Hematopoietic multipotent progenitor cell treated with erythropoietin and hydrocortisone succinate and interleukin-3 and kit ligand, for 17 days (in vitro differentiated cells): ENCODE measurements around the gene PNPLA2.

ENCODE experiments used
- DNase-seq: peaks from one replicate; pipeline ENCODE4 v3.0.0-alpha.2; 2015; ENCODE audit warnings: low spot score

Gene PNPLA2

DNA sequence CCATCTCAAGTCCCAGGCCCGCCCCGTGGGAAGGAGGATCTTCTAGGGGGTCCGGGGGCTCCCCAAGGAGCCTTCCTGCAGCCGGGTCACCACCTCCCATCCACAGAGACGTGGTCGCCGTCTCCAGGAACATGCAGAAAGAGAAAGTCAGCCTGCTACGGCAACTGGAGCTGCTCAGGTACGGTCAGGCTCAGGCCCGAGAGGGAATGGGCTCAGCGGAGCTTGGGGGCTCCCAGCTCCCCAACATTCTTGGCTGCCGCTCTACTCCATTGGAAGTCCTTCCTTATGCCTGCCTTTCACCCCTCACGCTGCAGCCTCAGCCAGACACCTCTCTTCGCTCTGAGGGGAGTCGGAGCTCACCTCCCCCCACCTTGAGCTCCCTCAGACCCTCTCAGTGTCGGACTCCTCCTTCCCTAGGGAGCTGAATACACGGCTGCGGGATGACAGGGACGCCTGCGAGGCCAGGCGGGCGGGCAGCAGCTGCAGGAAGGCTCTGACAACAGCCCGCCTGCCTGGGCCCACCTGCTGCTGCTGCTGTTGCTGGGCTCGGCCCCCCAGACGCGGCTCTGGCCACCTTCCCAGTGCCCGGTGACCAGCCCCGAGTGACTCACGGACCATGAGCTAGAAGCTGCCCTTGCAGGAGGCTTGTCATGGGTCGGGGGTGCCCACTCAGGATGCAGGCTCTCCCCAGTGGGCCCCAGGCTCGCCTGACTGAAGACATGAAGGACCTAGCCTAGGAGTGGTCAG lies 12.6 kb downstream of the PNPLA2 start:
- no peak for DNase-seq

DNA sequence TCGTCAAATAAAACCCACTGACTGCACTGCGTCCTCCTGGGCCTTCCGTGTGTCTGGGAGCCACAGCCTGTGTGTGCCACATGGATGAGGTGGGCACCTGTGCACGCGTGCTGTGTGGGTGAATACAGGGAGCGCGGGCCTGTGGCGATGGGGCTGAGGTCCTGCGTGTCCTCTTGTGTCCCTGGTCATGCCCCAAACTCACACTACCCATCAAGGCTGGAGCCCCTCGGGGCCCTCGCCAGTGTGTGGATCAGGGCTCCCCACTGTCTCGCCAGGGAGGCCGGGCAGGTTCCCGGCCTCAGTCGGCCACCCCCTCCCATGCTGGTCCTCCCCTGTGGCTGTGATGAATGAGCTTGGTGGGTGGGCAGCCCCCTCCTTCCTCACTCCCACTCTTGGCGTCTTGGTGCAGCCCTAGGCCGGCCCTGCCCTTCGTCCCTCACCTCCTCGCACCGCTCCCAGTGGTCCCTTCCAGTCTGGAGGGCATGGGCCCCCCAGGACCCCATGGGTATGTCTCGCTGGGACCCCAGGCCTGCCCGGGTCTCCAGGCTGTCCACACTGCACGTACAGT lies 13.3 kb downstream of the PNPLA2 start:
- DNase-seq = no peak

DNA sequence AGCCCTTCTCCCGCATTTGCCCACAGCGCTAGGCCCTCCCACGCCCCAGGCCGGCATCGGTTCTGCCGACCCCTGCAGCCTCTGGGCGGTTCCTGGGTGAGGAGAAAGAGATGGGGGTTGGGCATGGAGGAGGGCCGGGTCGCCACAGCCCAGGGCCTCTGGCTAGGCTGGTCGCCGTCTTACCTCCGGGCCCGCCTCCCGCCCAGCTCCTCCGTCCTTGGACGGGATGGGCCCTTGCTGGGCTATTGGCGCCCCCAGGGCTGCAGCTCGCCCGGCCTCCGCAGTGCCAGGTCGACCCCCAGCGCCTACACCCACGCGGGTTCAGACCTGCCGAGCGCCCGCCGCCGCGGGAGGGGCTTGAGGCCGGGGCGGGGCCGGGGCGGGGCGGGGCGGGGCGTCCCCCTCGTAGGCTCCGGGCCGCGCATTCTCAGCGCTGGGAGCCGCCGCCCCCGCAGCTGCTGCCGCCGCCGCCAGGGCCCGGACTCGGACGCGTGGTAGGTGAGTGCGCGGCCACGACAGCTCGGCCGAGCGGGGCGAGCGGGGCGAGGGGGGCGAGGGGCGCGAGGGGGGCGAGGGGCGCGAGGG lies 13.9 kb downstream of the PNPLA2 start, which contains the start of gene CD151:
Gene CD151 (plus strand): TSS at position 424 of the 585 bp plus-strand sequence. CDS start 3,118 bp downstream, outside the sequence.
- no peak for DNase-seq

GRCh38 chr11:833114-833791 lies 14.5 kb downstream of the PNPLA2 start:
- DNase-seq = peak; percentile 50

- DNase-seq = no peak
Observed at GRCh38 chr11:833849-834311, 15.2 kb downstream of the PNPLA2 start.

DNA sequence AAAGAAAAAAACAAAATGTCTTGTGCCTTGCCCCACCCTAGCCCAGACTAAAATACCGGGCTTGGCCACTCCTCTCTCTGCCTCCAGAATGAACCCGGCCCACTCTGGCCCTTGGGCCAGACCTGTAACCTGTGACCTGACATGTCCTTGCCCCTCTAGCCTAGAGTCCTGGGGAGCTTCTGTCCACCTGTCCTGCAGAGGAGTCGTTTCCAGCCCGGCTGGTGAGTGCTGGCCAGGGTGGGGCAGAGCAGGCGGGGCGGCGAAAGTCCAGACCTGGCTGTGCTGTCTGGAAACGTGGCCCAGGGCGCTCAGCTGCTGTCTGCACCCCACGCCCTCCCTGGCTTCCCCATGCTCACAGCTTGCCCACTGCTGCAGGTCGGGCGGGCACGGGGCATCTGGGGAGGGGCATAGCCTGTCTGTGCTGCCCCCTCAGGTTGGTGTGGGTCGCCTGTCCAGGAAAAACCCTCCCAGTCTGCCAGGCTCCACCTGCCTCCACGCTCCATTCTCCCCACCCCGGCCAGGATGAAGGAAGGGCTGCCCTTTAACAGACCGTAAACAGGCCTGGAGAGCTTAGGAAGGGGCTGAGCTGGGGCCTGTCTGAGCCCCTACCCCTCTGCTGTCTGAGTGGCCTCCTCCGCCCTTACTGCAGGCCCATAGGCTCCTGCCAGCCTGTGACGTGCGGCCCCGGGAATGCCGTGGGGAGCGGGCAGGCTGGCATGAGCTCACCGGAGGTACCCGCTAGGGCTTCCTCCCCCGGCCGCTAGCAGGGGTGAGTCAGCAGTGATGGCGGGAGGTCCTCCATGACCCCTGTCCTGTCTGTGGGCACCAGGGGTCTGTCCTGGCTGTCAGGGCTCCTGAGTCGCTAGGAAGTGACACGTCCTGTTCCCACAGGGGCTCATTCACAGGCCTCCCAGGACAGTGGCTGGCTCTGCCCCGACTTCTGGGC lies 15.9 kb downstream of the PNPLA2 start:
- no peak for DNase-seq

DNA sequence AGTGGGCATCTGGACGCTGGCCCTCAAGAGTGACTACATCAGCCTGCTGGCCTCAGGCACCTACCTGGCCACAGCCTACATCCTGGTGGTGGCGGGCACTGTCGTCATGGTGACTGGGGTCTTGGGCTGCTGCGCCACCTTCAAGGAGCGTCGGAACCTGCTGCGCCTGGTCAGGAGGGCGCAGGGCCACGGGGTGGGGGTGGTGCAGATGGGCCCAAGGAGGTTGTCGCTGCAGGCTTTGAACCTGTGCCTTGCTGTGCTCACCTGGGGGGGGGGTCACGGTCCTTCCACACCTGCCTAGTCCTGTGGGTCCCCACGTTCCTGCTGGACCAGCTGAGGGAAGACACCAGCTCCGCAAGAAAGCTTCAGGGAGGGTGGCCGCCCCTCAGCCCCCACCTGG lies 17.6 kb downstream of the PNPLA2 start:
- no peak for DNase-seq

DNA sequence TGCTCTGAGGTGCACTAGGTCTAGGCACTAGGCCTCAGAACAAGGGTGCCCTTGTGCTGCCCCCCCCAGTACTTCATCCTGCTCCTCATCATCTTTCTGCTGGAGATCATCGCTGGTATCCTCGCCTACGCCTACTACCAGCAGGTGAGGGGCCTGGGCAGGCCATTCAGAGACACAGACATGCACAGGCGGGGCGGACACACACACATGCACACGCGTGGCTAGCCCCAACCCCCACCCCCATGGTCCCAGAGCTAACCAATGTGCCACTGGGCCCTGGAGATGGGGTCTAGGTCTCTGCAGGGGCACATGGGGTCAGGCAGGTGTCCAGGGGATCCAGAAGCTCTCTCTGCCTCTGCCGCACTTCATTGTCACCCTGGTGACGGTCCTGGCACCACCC lies 18.0 kb downstream of the PNPLA2 start:
- no peak for DNase-seq

- DNase-seq = no peak
Observed at GRCh38 chr11:837189-837989, 18.7 kb downstream of the PNPLA2 start.

GRCh38 chr11:837990-838307 lies 19.2 kb downstream of the PNPLA2 start:
- DNase-seq = no peak

GRCh38 chr11:838441-839279 lies 19.9 kb downstream of the PNPLA2 start:
- DNase-seq = no peak

GRCh38 chr11:839280-839623 lies 20.5 kb downstream of the PNPLA2 start:
- DNase-seq = no peak

- no peak for DNase-seq
Observed at GRCh38 chr11:839875-840617, 21.3 kb downstream of the PNPLA2 start.

GRCh38 chr11:841981-842369 lies 23.3 kb downstream of the PNPLA2 start:
- no peak for DNase-seq

GRCh38 chr11:842370-843002 lies 23.8 kb downstream of the PNPLA2 start, which contains the start of the genes POLR2L and TSPAN4:
POLR2L (minus strand) TSS chr11:842529; CDS start chr11:842508, 21 bp downstream.
TSPAN4 (plus strand) TSS chr11:842852; CDS start chr11:850305, 7,453 bp downstream.
- DNase-seq = peak; percentile 90

DNA sequence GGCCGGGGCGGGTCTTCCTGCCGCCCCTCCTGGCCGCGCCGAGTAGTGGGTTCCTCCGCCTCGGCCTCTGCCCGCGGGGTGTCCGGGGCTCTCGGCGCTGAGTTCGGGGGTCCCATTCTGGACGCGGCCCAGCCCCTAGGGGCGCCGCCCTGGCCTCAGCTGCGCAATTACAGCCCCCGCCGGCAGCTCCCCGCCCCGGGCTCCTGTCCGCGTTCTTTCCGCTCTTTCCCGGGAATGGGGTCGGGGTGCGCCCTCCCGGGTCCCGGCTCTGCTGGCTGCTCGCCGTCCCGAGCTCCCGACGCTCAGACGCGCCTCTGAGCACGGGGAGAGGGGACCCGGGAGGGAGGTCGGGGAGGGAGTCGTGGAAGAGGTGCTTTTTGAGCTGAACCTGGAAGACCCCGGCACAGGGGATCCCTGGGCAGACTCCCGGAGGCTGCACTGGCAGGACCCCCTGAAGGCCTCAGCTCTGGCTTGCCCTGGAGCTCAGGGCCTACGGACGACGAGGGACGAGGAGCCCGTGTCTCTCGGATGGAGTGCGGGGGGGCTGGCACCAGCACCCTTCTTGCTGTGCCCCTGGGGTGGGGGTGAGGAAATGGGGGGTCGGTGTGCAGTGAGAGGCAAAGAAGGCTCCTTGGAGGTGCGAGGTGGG lies 24.5 kb downstream of the PNPLA2 start:
- no peak for DNase-seq

DNA sequence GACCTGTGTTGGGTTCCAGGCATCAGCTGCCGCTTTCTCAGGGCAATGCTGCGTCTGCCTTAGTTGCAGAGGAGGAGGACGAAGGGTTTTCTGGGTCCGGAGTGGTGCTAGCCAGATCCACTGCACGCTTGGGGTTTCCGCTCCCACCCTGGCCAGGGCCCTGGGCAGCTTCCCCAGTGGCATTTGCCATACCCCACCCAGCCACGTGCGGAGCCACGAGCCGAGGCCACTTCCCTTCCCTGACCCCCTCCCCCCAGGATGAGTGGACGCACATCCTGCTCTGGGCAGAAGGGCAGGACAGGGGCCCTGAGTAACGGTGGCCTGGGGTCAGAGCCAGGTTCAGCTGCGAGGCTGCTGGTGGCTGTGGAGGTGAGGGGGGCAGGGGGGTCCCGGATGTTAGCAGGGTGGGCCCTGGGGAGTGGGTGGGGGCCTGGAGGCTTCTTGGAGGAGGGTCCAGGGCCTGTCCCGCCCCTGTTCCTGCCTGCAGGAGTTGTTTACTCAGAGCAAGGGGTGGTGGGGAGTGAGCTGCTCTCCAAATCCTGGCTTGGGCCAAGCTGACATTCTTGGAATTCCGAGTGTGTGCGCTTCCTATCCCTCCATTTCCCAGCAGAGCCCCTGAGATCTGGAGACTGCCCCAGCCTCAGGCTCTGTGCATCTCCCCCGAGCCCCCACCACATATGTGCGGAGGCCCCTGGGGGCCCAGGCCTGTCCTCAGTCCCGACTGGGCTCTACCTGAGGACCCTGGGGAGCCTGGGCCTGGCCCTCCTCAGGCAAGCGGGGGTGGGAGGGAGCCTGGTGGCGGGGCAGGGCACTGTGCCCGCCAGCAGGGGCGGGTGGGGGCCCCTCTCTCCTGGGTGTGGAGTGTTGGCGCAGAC lies 25.3 kb downstream of the PNPLA2 start:
- no peak for DNase-seq
